Measurements from ENCODE around the gene DACH1.

DNA sequence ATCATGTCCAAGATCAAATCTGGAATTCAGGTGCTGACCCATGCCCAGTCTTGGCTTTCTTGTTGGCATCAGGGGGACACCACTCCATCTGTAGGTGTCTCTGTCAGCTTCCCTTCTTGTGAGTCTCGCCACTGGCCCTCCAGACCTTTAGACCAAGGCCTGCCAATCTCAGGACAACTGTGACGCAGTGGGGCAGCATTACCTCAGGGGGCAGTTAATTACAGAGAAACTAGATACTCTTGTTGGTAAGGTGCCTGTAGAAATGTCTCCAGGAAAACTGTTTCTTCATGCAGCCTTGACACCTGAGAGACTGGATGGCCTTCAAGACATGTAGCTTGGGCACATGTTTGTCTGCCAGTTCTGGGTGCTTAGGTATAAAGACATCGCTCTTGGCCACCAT, 46.7 kb upstream of the DACH1 start:
- TF ChIP-seq, protein P1, sequence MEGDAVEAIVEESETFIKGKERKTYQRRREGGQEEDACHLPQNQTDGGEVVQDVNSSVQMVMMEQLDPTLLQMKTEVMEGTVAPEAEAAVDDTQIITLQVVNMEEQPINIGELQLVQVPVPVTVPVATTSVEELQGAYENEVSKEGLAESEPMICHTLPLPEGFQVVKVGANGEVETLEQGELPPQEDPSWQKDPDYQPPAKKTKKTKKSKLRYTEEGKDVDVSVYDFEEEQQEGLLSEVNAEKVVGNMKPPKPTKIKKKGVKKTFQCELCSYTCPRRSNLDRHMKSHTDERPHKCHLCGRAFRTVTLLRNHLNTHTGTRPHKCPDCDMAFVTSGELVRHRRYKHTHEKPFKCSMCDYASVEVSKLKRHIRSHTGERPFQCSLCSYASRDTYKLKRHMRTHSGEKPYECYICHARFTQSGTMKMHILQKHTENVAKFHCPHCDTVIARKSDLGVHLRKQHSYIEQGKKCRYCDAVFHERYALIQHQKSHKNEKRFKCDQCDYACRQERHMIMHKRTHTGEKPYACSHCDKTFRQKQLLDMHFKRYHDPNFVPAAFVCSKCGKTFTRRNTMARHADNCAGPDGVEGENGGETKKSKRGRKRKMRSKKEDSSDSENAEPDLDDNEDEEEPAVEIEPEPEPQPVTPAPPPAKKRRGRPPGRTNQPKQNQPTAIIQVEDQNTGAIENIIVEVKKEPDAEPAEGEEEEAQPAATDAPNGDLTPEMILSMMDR (IDR thresholded peaks at IDR 0.05; ENCODE audit: poor library complexity), result no peak
- TF ChIP-seq EZH2phosphoT487 (IDR thresholded peaks at IDR 0.05; ENCODE audit: low read depth, severe bottlenecking, unreplicated experiment) (no peak), EZH2 (IDR thresholded peaks at IDR 0.05; ENCODE audit: borderline replicate concordance) (no peak)

Measured in hepatocyte (in vitro differentiated cells).